NCI-H1092 treated with DMSO at 0.1 percent for 48 hours (cell line): Measurements from ENCODE around the gene SEMA4B.

Source experiments
- DNase-seq: peaks from one replicate; lab custom pipeline; 2025; lab: John Stamatoyannopoulos, UW

SEMA4B gene

GRCh38 chr15:90205050-90205848 is 4.1 kb downstream of the SEMA4B start:
- no peak for DNase-seq

- no peak for DNase-seq
Measured at GRCh38 chr15:90205886-90206285, 4.8 kb downstream of the SEMA4B start.

GRCh38 chr15:90207252-90207651 is 6.1 kb downstream of the SEMA4B start:
- DNase-seq = no peak

- no peak for DNase-seq
Measured at GRCh38 chr15:90208356-90208755, 7.2 kb downstream of the SEMA4B start.

- no peak for DNase-seq
Measured at GRCh38 chr15:90209591-90209990, 8.5 kb downstream of the SEMA4B start.

GRCh38 chr15:90210593-90210992 is 9.5 kb downstream of the SEMA4B start:
- no peak for DNase-seq

GRCh38 chr15:90211009-90211408 is 9.9 kb downstream of the SEMA4B start:
- DNase-seq = no peak

- DNase-seq = no peak
Measured at GRCh38 chr15:90211440-90212143, 10.5 kb downstream of the SEMA4B start.

GRCh38 chr15:90212221-90213098 is 11.3 kb downstream of the SEMA4B start:
- DNase-seq = no peak

GRCh38 chr15:90213122-90213817 is 12.1 kb downstream of the SEMA4B start:
- DNase-seq = no peak

- DNase-seq = no peak
Measured at GRCh38 chr15:90213818-90214204, 12.7 kb downstream of the SEMA4B start.

GRCh38 chr15:90214553-90215196 is 13.5 kb downstream of the SEMA4B start:
- no peak for DNase-seq

- no peak for DNase-seq
Measured at GRCh38 chr15:90217671-90218394, 16.7 kb downstream of the SEMA4B start.

GRCh38 chr15:90219421-90220141 is 18.5 kb downstream of the SEMA4B start:
- DNase-seq = no peak

- peak; percentile 54 for DNase-seq
Measured at GRCh38 chr15:90221246-90221900, 20.2 kb downstream of the SEMA4B start.

- no peak for DNase-seq
Measured at GRCh38 chr15:90222547-90222946, 21.4 kb downstream of the SEMA4B start.

GRCh38 chr15:90223441-90224165 is 22.5 kb downstream of the SEMA4B start:
- DNase-seq = no peak

GRCh38 chr15:90225047-90225446 is 23.9 kb downstream of the SEMA4B start:
- DNase-seq = no peak
